Stimulated activated CD4-positive, alpha-beta T cell treated with anti-CD3 and anti-CD28 coated beads, Interleukin-2, amount 100 ng/mL, for 48 hours (primary cell): Measurements from ENCODE around the gene GSAP.

Source experiments
- DNase-seq, 2 donors: peaks; one replicate each; pipeline ENCODE4 v3.0.0-alpha.2; 2020

Gene GSAP

DNA sequence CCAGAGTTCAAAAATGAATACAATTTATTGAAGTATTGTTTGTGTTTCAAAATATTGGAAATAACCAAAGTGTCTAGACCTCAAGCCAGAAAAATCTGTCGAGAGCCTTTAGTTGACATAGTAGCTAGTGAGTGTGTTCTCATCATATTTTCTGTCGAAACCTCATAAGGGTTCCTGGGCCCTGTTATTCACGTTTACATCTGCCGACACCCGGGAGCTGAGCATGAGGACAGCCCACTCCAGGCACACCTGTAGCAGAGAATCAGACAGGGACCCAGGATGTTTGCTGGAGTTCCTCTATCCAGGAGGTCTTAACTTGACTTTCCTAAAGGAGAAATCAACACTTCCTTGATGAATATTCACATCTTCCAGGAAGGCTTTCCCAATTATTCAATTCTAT, 144.4 kb downstream of the GSAP start:
- no peak for DNase-seq

DNA sequence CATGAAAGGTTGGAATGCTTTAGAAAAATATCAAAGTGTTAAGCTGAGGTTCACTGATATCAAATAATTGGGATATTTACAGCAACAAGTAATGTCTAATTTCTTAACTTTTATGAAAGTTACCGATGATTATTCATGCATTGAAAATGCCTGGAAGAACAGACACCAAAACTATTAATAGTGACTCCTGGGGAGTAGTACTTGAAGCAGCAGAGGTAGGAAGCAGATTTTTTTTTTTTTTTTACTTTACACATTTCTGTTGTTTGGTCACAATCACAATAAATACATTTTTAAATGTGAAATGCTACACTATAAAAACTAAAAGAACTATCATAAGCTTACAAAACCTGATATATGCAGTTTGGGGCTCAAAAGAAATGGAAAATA, 146.1 kb downstream of the GSAP start:
- DNase-seq = no peak

GRCh38 chr7:77269360-77270093, 146.6 kb downstream of the GSAP start:
- no peak for DNase-seq

GRCh38 chr7:77266291-77266794, 149.8 kb downstream of the GSAP start:
- no peak for DNase-seq

DNA sequence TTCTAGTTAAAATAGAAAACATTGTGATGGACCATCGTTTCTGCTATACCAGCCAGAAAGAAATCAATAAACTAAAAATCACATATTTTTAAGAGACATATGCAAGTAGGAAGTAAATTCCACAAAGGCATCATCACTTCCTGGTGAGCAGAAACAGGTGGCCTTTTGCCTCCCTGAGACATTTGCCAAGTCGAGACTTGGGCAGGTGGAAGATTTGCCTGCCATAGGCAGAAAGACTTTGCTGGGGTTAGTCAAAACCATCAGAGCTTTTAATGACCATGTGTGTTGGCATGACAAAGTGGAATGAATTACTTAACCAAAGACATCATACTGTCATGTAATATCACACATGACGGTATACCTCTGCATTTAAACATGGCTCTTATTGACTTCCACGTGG, 150.5 kb downstream of the GSAP start:
- DNase-seq = no peak

GRCh38 chr7:77262316-77262715, 153.8 kb downstream of the GSAP start:
- DNase-seq = no peak
